CD14-positive monocyte (primary cell): ENCODE measurements around the gene BRCC3. TPM values are rescaled to one million over a fixed set of nuclear protein-coding genes. Genes with fewer than 3 reads are reported as not detected.
A peak's percentile ranks its signal among the peaks of the same experiment; 100 is the strongest.

Experiments used
- DNase-seq, 3 donors: peaks; one replicate each; pipeline ENCODE4 v3.0.0-alpha.2; 2011 to 2022
- H2AFZ ChIP-seq: 2 replicates; pipeline ENCODE4 v1.6.0; 2012; ENCODE audit warnings: mild to moderate bottlenecking, low read depth, low read length, inconsistent platforms; ENCODE audit not compliant: insufficient read depth, poor library complexity, severe bottlenecking
- H3K27ac ChIP-seq, 2 donors: 1 replicate in 1 of 2; 2 replicates in 1 of 2; pipeline ENCODE4 v1.5.1; 2012 to 2013; ENCODE audit warnings: low read length in 2 of 2, control low read depth in 1 of 2, inconsistent platforms in 1 of 2, low read depth in 1 of 2, mild to moderate bottlenecking in 1 of 2
- H3K27me3 ChIP-seq, 2 donors: one replicate each; pipeline versions ENCODE4 v1.6.0 to v1.6.1; 2011 to 2013; ENCODE audit warnings: low read length in 2 of 2; ENCODE audit not compliant: control insufficient read depth in 2 of 2, insufficient read depth in 2 of 2
- H3K36me3 ChIP-seq, 2 donors: replicated peaks in 1 of 2; 1 replicate in 1 of 2; 2 replicates in 1 of 2; pipeline versions ENCODE4 v1.5.1 to v1.6.1; 2012 to 2013; ENCODE audit warnings: low read length in 2 of 2, control low read depth in 1 of 2, inconsistent platforms in 1 of 2, mild to moderate bottlenecking in 1 of 2; ENCODE audit not compliant: insufficient read depth in 2 of 2, control insufficient read depth in 1 of 2
- H3K4me1 ChIP-seq, 2 donors: 1 replicate in 1 of 2; 2 replicates in 1 of 2; pipeline versions ENCODE4 v1.5.1 to v1.6.1; 2012 to 2013; ENCODE audit warnings: low read length in 2 of 2, control low read depth in 1 of 2, inconsistent platforms in 1 of 2, mild to moderate bottlenecking in 1 of 2, moderate library complexity in 1 of 2; ENCODE audit not compliant: insufficient read depth in 2 of 2, control insufficient read depth in 1 of 2
- H3K4me2 ChIP-seq: replicated peaks from 2 replicates; pipeline ENCODE3; 2012; ENCODE audit warnings: low read length, moderate library complexity, mild to moderate bottlenecking; ENCODE audit not compliant: poor library complexity, severe bottlenecking; ENCODE audit errors: extremely low read depth
- H3K4me3 ChIP-seq, 3 experiments: fragments of 200-600 bp in 1 of 3; sonication (generic) in 1 of 3; replicated peaks in 1 of 3; 1 replicate in 2 of 3; 2 replicates in 1 of 3; pipeline ENCODE4 v1.5.1; 2011 to 2013; ENCODE audit warnings: low read length in 3 of 3, mild to moderate bottlenecking in 3 of 3, control low read depth in 2 of 3, low read depth in 2 of 3, inconsistent platforms in 1 of 3, moderate library complexity in 1 of 3
- H3K79me2 ChIP-seq: 2 replicates; pipeline ENCODE4 v1.6.0; 2012; ENCODE audit warnings: mild to moderate bottlenecking, control low read depth, inconsistent platforms, low read length, moderate library complexity; ENCODE audit not compliant: insufficient read depth
- H3K9ac ChIP-seq: 2 replicates; pipeline ENCODE4 v1.6.0; 2017; ENCODE audit warnings: low read length, mild to moderate bottlenecking; ENCODE audit not compliant: insufficient read depth, poor library complexity, severe bottlenecking
- H3K9me3 ChIP-seq, 2 donors: replicated peaks in 1 of 2; 1 replicate in 1 of 2; 2 replicates in 1 of 2; pipeline versions ENCODE4 v1.5.1 to v1.6.1; 2012 to 2013; ENCODE audit warnings: low read length in 2 of 2, control low read depth in 1 of 2; ENCODE audit not compliant: control insufficient read depth in 1 of 2, insufficient read depth in 1 of 2
- H4K20me1 ChIP-seq: 2 replicates; pipeline ENCODE4 v1.6.0; 2012; ENCODE audit warnings: mild to moderate bottlenecking, low read length, control low read depth, moderate library complexity; ENCODE audit not compliant: insufficient read depth
- H3K27ac Mint-ChIP-seq, 7 donors: one replicate each; pipeline ENCODE4 v1.8.0; 2020; ENCODE audit warnings: mild to moderate bottlenecking in 7 of 7, mixed read lengths in 7 of 7, moderate library complexity in 6 of 7, inconsistent platforms in 2 of 7
- H3K27me3 Mint-ChIP-seq, 3 donors: one replicate each; pipeline ENCODE4 v1.8.0; 2021 to 2022; ENCODE audit warnings: low read depth in 3 of 3, mild to moderate bottlenecking in 3 of 3, mixed read lengths in 3 of 3, moderate library complexity in 3 of 3, inconsistent platforms in 1 of 3
- H3K36me3 Mint-ChIP-seq, 2 donors: one replicate each; pipeline ENCODE4 v1.8.0; 2020; ENCODE audit warnings: mixed read lengths in 2 of 2, inconsistent platforms in 1 of 2, mild to moderate bottlenecking in 1 of 2
- H3K4me1 Mint-ChIP-seq: one replicate; pipeline ENCODE4 v1.8.0; 2020; ENCODE audit warnings: mild to moderate bottlenecking, mixed read lengths
- H3K4me3 Mint-ChIP-seq, 2 donors: one replicate each; pipeline ENCODE4 v1.8.0; 2020; ENCODE audit warnings: mild to moderate bottlenecking in 2 of 2, mixed read lengths in 2 of 2, moderate library complexity in 1 of 2
- H3K9me3 Mint-ChIP-seq, 7 donors: one replicate each; pipeline ENCODE4 v1.8.0; 2020 to 2022; ENCODE audit warnings: mixed read lengths in 7 of 7, mild to moderate bottlenecking in 6 of 7, moderate library complexity in 6 of 7, inconsistent platforms in 2 of 7
- WGBS: methylation state at CpG from one replicate; pipeline ENCODE4 v1.1.5; 2013; ENCODE audit warnings: missing lambda C conversion rate; ENCODE audit not compliant: insufficient coverage; 5-methylcytosine and 5-hydroxymethylcytosine counted together
- intact Hi-C, 2 donors: fragments of 100-400 bp; cut with micrococcal nuclease; formaldehyde crosslinking; loops; one replicate each; pipeline versions ENCODE4 v1.15.0 to v1.15.1; 2023
- polyA plus RNA-seq, 3 donors: library from polyadenylated mRNA; depleted of rRNA in 1 of 3; unstranded in 2 of 3; stranded (reverse) in 1 of 3; fragments of 300-500 nt in 2 of 3; fragments of >200 nt in 1 of 3; fragmentation: Illumina TruSeq in 2 of 3; gene quantifications; 1 replicate in 2 of 3; 2 replicates in 1 of 3; pipeline ENCODE4 v1.2.3, GENCODE V29; 2012 to 2021
- TF ChIP-seq, protein P1 (sequence below): fragments of 200-600 bp; IDR thresholded peaks from one replicate; pipeline ENCODE4 v1.8.0; 2022; ENCODE audit warnings: antibody characterized with exemption, mild to moderate bottlenecking

The BRCC3 gene
- polyA plus RNA-seq, 3 donors: 8.4 to 21.7 (median 10.0) TPM

- H3K79me2 ChIP-seq: no peaks in the 10 kb centered on the region
- H3K27ac ChIP-seq: no peak overlapping the region
- H3K4me3 Mint-ChIP-seq: no peak overlapping the region
- intact Hi-C loops: loop anchor here in 1 of 2 donors (10.0 kb wide), 1 partner anchor 69 kb away; no protein-coding TSS in a partner anchor
- H3K9ac ChIP-seq: no peak overlapping the region
- H4K20me1 ChIP-seq: no peaks in the 10 kb centered on the region
- WGBS: no CpG with 5 or more reads among the region's 4 CpGs
- no peak for DNase-seq
- peaks cover 10% of the 10 kb centered on the region for H3K4me1 Mint-ChIP-seq
- H2AFZ ChIP-seq: no peak overlapping the region
- no peaks in the 10 kb centered on the region for H3K27me3 Mint-ChIP-seq
- H3K9me3 Mint-ChIP-seq: no peaks in the 10 kb centered on the region
- H3K4me3 ChIP-seq: no peak overlapping the region
- H3K36me3 Mint-ChIP-seq: peaks cover 33 to 37% of the 10 kb centered on the region in 2 donors
- H3K4me1 ChIP-seq: peaks cover 6% of the 10 kb centered on the region in 2 donors
- H3K4me2 ChIP-seq: no peak overlapping the region
- no peak overlapping the region for H3K27ac Mint-ChIP-seq
- TF ChIP-seq, protein P1, sequence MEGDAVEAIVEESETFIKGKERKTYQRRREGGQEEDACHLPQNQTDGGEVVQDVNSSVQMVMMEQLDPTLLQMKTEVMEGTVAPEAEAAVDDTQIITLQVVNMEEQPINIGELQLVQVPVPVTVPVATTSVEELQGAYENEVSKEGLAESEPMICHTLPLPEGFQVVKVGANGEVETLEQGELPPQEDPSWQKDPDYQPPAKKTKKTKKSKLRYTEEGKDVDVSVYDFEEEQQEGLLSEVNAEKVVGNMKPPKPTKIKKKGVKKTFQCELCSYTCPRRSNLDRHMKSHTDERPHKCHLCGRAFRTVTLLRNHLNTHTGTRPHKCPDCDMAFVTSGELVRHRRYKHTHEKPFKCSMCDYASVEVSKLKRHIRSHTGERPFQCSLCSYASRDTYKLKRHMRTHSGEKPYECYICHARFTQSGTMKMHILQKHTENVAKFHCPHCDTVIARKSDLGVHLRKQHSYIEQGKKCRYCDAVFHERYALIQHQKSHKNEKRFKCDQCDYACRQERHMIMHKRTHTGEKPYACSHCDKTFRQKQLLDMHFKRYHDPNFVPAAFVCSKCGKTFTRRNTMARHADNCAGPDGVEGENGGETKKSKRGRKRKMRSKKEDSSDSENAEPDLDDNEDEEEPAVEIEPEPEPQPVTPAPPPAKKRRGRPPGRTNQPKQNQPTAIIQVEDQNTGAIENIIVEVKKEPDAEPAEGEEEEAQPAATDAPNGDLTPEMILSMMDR: no peak
- H3K27me3 ChIP-seq: no peaks in the 10 kb centered on the region
- peaks cover 24 to 35% of the 10 kb centered on the region in 2 donors for H3K36me3 ChIP-seq
- no peaks in the 10 kb centered on the region for H3K9me3 ChIP-seq
These were observed 17.1 kb upstream of the BRCC3 start for GRCh38 chrX:155054255-155054654.

GRCh38 chrX:155055494-155055893 lies 15.8 kb upstream of the BRCC3 start:
- H2AFZ ChIP-seq: no peak overlapping the region
- TF ChIP-seq, protein P1: no peak
- Mint-ChIP-seq H3K9me3 (no peaks in the 10 kb centered on the region), H3K4me3 (no peak overlapping the region), H3K4me1 (peaks cover 10% of the 10 kb centered on the region), H3K27me3 (no peaks in the 10 kb centered on the region), H3K27ac (peak overlapping the region in 1 of 7 donors; percentile 32), H3K36me3 (peaks cover 31 to 42% of the 10 kb centered on the region in 2 donors)
- peaks cover 24 to 45% of the 10 kb centered on the region in 2 donors for H3K36me3 ChIP-seq
- no peak for DNase-seq
- intact Hi-C loops: loop anchor here in 1 of 2 donors (10.0 kb wide), 1 partner anchor 71 kb away; no protein-coding TSS in a partner anchor
- no peaks in the 10 kb centered on the region for H3K9me3 ChIP-seq
- no peak overlapping the region for H3K27ac ChIP-seq
- no peaks in the 10 kb centered on the region for H3K79me2 ChIP-seq
- no CpG with 5 or more reads among the region's 3 CpGs for WGBS
- H3K4me2 ChIP-seq: no peak overlapping the region
- no peaks in the 10 kb centered on the region for H4K20me1 ChIP-seq
- H3K4me1 ChIP-seq: peaks cover 6% of the 10 kb centered on the region in 2 donors
- H3K27me3 ChIP-seq: no peaks in the 10 kb centered on the region
- no peak overlapping the region for H3K4me3 ChIP-seq
- H3K9ac ChIP-seq: no peak overlapping the region
